ENCODE results near the gene FLT1.

GRCh38 chr13:28513745-28514144 is 18.8 kb upstream of the FLT1 start:
- TF ChIP-seq, protein P1, sequence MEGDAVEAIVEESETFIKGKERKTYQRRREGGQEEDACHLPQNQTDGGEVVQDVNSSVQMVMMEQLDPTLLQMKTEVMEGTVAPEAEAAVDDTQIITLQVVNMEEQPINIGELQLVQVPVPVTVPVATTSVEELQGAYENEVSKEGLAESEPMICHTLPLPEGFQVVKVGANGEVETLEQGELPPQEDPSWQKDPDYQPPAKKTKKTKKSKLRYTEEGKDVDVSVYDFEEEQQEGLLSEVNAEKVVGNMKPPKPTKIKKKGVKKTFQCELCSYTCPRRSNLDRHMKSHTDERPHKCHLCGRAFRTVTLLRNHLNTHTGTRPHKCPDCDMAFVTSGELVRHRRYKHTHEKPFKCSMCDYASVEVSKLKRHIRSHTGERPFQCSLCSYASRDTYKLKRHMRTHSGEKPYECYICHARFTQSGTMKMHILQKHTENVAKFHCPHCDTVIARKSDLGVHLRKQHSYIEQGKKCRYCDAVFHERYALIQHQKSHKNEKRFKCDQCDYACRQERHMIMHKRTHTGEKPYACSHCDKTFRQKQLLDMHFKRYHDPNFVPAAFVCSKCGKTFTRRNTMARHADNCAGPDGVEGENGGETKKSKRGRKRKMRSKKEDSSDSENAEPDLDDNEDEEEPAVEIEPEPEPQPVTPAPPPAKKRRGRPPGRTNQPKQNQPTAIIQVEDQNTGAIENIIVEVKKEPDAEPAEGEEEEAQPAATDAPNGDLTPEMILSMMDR (conservative IDR thresholded peaks at IDR 0.05): no peak
- no peak for TF ChIP-seq EZH2 (IDR thresholded peaks at IDR 0.05; ENCODE audit: low read depth)
